Measurements from ENCODE around the gene BRAF.
"Not testable (repeated sequence)": the region's sequence is repeated elsewhere in the genome, so short reads cannot be mapped to it uniquely, and the experiment has no call there.

BRAF gene

DNA sequence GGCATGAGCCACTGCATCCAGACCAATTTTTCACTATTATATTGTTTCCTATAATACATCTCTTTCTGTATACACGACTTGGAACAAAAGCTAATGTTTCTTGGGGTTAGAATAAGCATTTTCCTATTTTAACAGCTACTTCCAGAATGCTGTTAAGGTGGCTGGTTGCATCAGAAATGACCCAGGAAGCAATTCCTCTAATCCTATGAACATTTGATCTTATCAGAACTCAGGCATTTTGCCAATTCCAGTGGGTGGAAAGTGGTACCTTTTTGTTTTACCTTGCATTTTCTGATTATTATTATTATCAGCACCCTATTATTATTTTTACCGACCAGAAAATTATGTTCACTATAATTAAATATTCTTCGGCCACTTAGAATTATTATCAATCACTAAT, 154.9 kb downstream of the BRAF start:
- DNase-seq (ENCODE audit: low spot score): no peak

DNA sequence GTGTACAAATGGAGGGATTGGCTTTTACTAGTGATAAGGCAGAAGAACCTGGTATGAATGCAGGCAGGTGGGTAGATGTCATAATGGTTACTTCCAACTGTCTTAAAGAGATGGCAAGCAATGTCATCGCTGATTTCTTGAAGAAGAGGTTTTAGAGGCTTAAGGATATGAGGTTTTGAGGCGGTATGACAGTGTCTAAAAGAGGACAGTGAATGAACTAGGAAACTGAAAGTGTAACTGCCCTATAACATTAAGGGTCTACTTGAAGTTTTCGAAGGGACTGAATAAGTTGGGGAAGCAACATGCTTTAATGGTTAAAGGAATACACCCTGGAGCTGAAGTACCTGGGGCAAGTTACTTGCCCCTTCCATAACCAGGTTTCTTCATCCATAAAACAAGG, 157.3 kb downstream of the BRAF start:
- no peak for DNase-seq (ENCODE audit: low spot score)

DNA sequence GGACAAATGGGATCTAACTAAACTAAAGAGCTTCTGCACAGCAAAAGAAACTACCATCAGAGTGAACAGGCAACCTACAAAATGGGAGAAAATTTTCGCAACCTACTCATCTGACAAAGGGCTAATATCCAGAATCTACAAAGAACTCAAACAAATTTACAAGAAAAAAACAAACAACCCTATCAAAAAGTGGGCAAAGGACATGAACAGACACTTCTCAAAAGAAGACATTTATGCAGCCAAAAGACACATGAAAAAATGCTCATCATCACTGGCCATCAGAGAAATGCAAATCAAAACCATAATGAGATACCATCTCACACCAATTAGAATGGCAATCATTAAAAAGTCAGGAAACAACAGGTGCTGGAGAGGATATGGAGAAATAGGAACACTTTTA, 159.3 kb downstream of the BRAF start:
- not testable (repeated sequence) for DNase-seq (ENCODE audit: low spot score)

DNA sequence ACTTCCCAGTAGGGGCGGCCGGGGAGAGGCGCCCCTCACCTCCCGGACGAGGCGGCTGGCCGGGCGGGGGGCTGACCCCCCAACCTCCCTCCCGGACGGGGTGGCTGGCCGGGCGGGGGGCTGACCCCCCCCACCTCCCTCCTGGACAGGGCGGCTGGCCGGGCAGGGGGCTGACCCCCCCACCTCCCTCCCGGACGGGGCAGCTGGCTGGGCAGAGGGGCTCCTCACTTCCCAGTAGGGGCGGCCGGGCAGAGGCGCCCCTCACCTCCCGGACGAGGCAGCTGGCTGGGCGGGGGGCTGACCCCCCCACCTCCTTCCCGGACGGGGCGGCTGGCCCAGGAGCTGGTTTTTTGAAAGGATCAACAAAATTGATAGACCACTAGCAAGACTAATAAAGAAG, 161.6 kb downstream of the BRAF start:
- DNase-seq (ENCODE audit: low spot score): not testable (repeated sequence)

DNA sequence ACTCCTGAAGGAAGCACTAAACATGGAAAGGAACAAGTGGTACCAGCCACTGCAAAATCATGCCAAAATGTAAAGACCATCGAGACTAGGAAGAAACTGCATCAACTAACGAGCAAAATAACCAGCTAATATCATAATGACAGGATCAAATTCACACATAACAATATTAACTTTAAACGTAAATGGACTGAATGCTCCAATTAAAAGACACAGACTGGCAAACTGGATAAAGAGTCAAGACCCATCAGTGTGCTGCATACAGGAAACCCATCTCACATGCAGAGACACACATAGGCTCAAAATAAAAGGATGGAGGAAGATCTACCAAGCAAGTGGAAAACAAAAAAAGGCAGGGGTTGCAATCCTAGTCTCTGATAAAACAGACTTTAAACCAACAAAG, 163.4 kb downstream of the BRAF start:
- not testable (repeated sequence) for DNase-seq (ENCODE audit: low spot score)

DNA sequence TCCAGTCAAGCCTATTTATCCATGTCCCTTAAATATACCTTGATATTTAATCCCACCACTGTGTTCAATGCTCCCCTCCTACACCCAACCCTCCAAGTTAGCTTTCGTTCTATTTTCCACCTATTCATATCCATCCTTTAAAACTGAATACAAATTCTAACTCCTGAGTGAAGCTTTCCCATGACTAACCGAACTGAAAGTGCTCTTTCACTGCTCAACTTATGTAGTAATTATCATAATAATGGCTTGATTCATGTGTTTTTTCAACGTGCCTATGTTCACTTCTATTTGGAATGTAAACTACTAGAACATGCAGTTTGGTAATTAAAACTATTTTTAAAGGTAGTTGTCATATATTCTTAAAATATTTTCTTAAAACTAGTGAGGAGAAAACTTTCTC, 170.2 kb downstream of the BRAF start:
- DNase-seq (ENCODE audit: low spot score): no peak

DNA sequence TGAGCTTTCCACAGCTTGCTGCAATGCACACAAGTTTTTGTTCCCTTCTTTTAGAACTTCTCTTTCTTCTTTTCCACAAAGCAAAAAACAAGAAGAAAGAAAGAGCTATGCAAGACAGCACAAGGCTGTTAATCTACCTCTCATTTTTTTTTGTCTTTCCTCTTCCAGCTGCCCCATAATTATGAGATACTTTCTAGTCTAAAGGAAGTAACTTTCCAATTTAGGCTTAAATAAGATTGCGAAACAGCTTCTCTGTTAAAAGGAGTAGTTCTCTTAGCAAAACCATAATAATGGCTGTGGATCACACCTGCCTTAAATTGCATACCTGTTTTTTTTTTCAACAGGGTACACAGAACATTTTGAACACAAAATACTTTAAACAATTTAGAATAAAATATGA, 172.2 kb downstream of the BRAF start:
- DNase-seq (ENCODE audit: low spot score): no peak

DNA sequence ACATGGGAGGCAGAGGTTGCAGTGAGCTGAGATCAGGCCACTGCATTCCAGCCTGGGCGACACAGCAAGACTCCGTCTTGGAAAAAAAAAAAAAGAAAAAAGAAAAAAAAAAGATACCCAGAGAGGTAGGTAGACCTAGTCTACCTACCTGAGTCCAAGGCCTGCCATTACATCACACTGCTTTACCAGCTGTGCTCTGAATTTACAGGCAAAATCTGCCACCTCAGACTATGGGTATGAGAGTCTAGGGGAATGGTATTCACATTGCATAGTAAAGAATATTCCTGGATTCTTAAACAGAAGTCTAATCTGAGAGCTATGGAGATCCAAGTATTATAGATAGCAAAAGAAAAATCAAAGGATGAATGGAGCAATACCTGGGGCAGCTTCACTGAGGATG, 178.0 kb downstream of the BRAF start:
- DNase-seq (ENCODE audit: low spot score): no peak

DNA sequence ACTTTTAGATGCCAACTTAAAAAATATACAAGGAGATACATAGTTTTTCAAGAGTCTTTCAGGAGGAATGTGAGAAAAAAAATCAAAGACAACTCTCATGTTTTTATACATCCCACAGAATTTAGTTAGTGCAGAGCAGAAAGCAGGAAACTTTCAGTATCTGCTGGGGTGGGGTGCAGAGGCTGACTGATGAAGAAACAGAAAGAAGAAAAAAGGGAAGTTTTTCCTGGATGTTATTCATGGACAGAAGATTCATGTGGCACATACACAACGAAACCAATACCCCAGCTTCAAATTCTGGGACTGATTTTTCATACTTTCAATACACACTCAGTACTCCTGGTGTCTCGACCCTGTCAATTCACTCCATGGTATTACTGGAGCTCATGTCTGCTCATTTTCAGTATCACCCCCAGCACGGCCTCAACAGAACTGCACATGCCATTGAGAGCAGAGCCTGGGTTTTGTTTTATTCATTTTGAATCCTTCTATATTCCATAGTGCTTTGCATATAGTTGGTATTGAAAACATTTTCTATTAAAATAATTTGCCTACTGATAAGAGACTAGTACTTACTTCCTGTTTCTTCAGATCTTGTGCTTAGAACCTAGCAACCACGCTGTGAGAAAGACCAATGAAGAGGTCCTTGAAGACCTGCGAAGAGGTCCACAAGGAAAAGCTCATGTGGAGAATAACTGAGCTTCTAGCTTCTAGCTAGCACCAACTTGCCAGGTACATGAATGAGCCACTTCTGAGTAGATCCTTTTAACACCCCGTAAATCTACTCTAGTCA, 179.3 kb downstream of the BRAF start:
- no peak for DNase-seq (ENCODE audit: low spot score)

DNA sequence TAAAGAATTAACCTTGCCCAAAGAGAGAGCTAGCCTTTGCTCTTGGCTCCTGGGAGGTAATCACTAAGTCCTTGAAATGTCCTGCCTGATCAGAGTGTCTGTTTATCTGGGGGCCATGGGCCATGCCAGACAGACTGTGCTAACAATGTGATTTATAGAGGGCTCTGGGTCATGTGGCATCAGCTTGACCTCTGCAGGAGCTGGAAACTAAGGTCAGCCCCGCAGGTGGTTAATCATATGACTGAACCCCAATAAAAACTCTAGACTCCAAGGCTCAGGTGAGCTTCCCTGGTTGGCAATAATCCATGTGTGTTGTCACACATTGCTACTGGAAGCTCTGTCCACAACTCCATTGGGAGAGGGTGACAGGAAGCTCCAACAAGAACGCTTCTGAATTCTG, 180.7 kb downstream of the BRAF start:
- no peak for DNase-seq (ENCODE audit: low spot score)

DNA sequence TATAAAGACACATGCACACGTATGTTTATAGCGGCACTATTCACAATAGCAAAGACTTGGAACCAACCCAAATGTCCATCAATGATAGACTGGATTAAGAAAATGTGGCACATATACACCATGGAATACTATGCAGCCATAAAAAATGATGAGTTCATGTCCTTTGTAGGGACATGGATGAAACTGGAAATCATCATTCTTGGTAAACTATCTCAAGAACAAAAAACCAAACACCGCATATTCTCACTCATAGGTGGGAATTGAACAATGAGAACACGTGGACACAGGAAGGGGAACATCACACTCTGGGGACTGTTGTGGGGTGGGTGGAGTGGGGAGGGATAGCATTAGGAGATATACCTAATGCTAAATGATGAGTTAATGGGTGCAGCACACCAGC, 181.5 kb downstream of the BRAF start:
- DNase-seq (ENCODE audit: low spot score): not testable (repeated sequence)

DNA sequence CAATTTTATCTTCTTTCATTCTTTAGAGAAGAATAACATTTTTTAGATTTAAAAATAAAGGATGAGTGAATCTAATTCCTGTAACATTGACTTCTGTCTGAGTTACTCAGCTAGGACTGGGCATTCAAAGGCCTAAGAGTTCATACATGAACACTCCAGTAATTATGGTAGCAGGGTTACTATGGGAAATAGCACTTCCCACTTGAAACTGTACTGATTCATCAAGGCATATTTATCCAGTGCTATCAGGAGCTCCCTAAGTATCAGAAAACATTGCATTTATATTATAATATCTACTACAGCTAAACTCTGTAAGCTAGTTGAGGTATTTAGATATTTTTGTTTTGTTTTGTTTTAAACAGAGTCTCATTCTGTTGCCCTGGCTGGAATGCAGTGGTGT, 186.4 kb downstream of the BRAF start:
- no peak for DNase-seq (ENCODE audit: low spot score)

DNA sequence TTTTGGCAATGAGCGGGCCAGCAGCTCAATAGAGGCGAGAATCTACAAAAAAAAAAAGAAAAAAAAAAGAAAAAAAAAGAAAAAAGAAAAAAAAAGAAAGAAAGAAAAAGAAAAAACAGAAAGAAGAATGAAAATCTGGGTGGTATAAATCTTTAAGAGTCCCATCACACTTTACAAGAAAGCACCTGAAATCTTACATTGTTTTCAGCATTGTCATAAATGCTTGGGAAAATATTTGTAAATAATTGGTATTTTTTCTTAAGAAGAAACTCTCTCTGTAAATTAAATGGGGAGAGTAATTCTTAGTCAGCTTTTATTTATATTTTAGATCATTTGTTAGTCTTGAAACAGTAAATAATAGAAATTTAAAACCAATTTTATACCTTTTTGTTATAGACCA, 190.0 kb downstream of the BRAF start:
- DNase-seq (ENCODE audit: low spot score): no peak

DNA sequence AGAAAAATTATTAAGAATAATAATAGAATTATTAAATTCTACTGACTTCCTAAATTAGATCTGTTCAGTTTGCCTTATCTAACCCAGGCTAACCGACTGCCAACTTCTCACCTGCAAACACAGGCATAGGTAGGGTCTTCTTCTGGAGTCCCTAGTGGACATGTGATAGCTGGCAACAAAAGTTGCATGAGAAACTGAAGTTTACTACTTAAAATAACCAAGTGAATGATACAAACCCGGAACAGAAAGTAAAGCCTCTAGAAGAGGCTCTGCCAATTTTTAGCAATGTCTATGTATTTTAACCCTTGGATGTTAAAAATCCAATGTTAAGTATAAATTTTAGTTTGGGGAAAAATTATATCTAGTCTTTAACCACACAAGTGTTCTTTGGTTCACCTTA, 190.6 kb downstream of the BRAF start:
- DNase-seq (ENCODE audit: low spot score): no peak

DNA sequence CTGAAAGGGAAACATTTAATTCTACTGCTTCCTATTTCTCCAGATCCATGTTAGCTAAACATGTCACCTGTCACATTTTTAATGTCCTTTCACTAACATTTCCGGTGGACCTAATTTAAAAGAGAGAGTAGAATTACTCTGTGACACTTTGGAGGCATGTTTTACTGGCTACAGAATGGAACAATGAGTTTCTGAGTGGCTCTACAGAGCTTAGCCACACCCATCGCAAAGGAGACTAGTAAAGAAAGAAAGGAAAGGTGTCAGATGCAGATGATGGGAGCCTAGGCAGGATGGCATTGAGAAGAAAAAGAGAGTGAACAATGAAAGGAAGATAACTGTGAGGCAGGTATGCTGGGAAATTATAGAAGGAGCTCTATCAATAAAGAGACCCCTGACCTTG, 192.3 kb downstream of the BRAF start:
- DNase-seq (ENCODE audit: low spot score): no peak

DNA sequence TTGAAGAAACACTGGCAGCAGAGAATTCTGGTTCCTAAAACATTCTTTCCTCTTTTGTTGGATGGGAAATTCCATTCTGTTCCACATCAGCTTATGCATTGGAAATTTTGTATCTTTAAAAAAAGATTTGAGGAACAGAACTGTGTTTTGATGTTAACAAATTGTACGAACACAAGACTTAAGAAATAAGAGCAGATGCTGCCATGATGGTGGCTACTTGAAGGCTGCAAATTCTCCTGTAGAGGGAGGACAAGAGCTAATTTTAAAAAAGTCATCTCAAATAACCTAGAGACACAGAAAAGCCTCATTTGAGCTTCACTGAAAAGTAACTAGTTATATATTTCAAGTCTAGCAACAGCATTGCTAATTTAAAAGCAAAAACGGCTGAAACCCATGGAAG, 198.4 kb downstream of the BRAF start:
- no peak for DNase-seq (ENCODE audit: low spot score)

DNA sequence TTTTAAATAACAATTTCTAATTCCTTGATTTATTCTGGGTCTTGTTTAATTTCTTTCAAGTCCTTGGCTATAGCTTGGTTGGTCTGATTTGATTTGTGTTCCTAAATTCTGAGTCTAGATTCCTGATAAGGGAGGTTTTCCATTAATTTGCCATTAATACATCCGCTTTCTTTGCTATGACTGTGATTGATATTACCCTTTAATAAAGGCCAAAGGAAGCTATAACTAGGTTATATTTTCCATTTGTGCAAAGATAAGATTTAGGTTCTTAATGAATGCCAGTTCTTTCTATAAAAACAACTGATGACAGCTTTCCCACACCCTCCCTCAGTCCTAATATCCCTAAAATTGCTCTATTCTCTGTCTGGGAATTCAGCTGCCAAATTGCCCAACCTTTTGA, 200.0 kb downstream of the BRAF start:
- DNase-seq (ENCODE audit: low spot score): no peak

DNA sequence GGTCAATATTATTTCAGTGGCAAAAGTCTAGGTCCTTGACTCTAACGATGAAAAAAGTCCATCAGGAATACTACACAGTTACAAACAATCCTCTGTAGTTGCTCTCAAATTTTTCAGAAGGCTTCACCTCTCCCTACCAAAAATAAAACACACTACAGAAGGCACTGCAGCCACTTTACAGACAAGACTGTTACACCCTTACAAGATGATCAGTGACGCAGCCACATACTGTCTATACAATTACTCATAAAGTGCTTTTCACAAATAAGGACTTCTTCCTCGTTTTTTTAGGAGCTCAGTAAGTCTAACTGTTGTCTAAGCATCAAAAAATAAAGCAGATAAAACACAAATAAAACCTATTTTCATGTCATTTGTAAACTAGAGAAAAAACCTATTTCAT, 201.2 kb downstream of the BRAF start:
- no peak for DNase-seq (ENCODE audit: low spot score)

DNA sequence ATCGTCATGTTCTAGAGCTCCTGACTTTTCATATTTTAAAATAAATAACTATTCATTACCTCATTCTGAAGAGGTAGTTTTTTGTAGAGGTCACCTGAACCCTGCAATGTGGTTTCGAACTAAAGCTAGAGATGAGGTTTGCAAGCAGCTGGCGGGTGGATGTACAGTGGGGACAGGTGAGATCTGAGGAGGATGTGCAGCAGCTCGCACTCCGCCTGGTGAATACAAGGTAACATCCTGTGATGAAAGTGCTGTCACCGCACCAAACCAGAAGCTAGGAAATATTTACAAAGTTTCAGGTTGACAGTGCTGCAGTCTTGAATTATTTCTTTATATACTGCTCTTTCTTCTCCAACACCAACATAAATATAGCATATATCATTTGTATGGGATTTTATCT, 201.7 kb downstream of the BRAF start:
- DNase-seq (ENCODE audit: low spot score): peak; percentile 60

DNA sequence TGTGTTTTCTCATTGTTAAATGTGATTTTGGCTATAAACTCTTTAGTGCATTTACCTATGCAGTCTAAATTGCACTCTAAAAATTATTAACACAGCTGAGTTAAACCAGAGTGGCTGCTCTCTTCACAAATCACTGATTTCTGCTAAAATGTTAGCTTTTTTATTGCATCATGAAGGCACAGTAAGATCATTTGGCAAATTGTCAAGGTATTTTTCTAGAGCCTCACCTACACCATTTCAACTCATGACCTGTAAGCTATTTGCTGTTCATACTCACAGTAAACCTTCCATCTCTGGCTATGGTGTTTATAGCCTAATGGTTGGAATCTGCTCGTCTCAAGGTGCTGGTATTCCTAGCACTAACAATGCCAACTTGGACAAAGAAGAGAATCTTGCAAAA, 202.5 kb downstream of the BRAF start:
- no peak for DNase-seq (ENCODE audit: low spot score)

DNA sequence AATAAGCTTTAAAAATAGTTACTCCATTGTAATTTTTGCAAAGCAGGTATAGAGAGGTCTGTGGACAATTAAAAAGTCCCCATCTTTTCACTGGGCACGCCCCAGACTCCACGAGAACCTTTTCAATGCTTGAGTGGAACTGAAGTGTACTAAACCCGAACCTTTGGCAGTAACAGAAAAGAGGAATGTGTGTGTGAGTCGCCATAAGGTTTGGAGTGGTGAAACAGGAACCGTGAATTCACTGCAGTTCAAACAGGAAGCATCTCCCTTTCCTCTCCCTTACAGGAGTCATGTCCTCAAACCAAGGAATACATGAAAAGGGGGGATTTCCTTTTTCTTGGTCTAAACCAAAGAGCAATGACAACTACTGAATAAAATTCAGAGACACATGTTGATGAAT, 205.0 kb downstream of the BRAF start:
- no peak for DNase-seq (ENCODE audit: low spot score)

DNA sequence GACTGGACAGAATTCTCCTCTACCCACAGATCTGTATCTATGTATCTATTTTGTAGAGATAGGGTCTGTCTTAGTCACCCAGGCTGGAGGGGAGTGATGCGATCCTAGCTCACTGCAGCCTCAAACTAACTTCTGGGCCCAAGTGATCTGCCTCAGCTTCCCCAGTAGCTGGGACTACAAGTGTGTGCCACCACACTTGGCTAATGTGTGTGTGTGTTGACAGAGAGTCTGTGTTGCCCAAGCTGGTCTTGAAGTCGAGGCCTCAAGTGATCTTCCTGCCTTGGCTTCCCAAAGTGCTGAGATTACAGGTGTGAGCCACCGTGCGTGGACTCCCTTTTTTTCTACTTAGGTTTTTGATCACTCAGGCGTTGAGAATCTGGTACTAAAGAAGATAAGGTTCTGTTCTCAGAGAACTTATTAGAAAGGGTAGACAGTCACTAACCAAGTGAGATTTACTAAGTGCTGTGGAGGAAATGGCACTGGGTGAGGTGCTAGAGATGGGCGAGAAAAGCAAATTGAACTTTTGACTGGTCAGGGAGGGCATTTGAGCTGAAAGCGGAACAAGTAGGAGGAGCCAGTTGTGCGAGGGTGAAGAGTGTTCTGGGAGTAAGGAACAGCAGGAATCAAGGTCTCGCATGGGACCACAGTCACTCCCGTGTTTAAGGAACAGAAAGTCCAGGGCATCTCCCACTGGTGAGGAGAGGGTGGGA, 210.2 kb downstream of the BRAF start:
- no peak for DNase-seq (ENCODE audit: low spot score)

DNA sequence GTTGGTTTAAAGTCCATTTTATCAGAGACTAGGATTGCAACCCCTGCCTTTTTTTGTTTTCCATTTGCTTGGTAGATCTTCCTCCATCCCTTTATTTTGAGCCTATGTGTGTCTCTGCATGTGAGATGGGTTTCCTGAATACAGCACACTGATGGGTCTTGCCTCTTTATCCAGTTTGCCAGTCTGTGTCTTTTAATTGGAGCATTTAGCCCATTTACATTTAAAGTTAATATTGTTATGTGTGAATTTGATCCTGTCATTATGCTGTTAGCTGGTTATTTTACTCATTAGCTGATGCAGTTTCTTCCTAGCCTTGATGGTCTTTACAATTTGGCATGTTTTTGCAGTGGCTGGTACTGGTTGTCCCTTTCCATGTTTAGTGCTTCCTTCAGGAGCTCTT, 212.3 kb downstream of the BRAF start:
- not testable (repeated sequence) for DNase-seq (ENCODE audit: low spot score)

DNA sequence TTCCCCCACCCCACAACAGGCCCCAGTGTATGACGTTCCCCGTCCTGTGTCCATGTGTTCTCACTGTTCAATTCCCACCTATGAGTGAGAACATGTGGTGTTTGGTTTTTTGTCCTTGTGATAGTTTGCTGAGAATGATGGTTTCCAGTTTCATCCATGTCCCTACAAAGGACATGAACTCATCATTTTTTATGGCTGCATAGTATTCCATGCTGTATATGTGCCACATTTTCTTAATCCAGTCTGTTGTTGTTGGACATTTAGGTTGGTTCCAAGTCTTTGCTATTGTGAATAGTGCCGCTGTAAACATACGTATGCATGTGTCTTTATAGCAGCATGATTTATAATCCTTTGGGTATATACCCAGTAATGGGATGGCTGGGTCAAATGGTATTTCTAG, 216.0 kb downstream of the BRAF start:
- not testable (repeated sequence) for DNase-seq (ENCODE audit: low spot score)
